GF-D8 (cell line): ENCODE measurements around the gene ZNF677.
A peak's percentile ranks its signal among the peaks of the same experiment; 100 is the strongest.
"Not testable (repeated sequence)": the region's sequence is repeated elsewhere in the genome, so short reads cannot be mapped to it uniquely, and the experiment has no call there.

Experiments used
- DNase-seq: peaks from one replicate; lab custom pipeline; 2025; lab: John Stamatoyannopoulos, UW

Gene ZNF677

DNA sequence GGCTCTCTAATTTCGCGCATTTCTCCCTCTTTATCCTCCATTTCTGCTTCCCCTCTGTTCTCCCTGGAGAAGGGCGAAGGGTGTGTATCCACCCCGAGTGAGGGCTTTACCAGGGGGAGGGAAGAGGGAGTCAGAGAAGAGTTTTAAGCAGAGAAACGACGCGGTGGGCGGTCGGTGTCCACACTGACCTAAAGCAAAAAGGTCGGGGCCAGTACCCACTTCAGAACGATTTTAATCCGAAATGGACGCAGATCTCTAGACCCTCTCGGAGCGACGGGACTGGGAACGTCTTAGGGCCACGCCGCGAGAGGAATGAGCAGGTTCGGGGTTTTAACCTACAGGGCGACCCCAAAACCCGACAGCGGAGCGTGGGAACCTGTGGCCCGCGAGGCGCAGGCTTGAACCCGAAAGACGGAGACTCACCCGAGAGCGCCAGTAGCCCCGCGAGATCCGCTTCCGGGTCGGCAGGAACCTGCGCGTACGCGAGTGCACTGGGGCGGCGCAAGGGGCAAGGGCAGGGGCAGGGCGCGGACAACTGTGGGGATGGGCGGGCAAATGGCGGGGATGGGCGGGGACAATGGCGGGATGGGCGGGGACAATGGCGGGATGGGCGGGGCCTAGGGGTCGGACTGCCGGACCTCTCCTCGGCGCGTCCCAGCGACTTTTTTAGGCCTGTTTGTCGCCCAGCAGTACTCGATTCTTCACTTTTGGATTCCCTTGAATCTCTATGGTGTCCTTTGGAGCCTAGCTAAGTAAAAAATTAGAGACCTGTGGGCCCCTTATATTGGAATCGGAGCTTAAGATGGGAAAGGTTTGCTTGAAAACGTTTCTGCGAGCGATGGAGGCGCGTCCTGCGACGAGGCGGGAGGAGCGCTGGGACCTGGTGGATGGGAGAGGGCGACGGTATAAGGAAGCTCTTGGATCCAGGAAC, at the start of gene ZNF677:
Gene ZNF677, minus strand, starts transcription at position 463 of the 931 bp plus-strand sequence. CDS start 3,323 bp downstream, outside the sequence.
- peak; percentile 41 for DNase-seq

DNA sequence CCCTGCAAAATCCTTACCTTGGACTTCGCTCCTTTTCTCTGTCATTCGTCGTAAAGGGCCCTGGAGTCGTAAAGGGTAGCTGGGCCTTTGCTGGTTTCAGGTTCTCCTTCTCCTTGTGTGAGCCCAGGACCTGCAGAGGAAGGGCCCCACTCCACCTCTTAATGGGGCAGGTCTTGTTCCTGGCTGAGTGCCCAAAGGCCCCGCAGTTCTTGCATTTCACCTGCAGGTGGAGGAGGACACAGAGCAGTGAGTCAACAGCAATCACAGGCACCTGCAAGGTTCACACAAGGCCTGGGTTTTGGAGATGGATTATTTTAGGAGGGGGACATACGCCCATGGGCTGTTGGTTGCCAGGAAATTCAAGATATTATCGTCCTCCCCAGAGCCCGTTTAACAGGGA, 46.7 kb upstream of the ZNF677 start:
- not testable (repeated sequence) for DNase-seq

DNA sequence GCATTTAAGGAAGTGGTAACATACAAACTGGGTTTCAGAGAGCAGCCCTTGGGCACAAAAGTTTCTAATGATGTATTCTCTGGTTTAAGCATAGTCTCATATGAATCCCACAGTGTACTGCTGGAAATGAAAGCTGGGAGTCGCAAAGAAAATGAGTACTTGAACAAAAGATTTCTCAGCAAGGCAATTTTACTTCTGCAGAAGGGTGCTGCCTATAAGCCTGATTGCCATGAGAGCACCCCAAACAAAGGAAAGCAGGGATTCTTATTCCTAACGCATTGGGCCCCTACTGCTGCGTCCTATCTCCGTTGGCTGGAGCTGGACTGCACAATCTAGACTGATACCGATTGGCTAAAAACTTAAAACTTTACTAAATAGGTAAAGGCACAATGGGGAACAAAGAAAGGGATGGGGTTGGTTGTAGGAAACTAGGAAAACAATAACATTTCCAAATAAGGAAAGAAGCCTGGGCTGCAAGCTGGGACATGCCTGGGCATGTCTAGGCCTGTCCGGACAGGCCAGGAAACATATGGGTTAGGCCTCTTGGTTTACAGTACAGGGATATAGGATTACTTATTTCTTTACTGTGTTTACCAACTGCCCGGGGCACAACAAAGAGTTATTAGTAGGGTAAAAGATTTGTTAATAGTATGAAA, 40.2 kb upstream of the ZNF677 start:
- DNase-seq, result no peak

DNA sequence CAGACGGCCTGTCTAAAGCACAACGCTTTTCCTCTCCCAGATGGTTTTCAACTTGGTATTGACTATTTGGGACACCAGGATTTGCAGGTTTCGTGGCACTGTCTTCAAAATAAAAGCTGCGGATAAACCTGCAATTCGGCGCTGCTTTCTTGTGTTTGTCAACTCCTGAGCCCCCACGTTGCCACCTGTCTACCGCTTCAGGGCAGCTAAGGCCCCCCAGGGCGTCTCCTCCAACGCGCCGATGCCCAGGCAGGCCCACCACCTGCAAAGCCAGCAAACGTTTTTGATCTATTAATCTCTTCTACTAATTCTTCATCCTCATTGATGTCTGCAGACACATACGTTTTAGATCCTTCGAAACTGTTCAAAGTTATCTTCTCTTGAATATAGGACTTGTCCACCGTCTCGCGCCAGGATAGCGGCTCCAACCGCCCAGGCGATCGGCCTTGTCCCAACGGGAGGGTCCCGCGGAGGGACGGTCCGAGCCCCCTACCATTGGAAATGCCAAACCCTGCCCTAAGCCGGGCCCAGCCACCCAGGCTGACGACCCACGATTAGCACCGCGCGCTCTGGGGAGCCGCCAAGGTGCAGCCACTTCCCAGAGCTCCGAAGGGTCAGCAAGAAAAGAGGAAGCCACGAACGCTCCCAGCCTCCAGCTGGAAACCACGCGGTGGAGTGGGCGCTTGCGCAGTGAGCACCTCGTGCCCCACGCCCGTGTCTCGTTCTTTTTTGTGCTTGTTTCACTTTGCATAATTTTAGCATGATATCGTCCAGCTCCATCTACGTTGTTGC, 36.3 kb upstream of the ZNF677 start:
- no peak for DNase-seq

DNA sequence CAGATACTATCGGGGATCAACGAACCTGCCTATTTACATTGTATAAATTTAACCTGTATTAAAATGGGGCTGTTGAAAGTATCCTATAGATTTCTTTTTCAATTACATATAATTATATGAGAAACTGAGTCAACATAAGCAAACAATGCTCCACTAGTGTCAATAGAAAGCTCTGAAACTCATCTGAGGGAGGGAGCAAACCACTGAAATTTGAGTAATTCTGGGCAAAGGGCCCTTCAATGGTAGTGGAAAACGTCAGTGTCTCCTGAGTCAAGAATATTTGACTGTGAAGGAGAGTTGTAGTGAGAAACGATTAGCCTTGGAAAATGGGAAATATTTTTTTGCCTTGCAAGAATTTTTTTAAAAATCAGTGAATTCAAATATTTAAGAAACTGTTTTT, 30.4 kb upstream of the ZNF677 start:
- DNase-seq, result no peak

DNA sequence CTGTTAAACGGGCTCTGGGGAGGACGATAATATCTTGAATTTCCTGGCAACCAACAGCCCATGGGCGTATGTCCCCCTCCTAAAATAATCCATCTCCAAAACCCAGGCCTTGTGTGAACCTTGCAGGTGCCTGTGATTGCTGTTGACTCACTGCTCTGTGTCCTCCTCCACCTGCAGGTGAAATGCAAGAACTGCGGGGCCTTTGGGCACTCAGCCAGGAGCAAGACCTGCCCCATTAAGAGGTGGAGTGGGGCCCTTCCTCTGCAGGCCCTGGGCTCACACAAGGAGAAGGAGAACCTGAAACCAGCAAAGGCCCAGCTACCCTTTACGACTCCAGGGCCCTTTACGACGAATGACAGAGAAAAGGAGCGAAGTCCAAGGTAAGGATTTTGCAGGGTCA, 27.3 kb upstream of the ZNF677 start:
- not testable (repeated sequence) for DNase-seq

DNA sequence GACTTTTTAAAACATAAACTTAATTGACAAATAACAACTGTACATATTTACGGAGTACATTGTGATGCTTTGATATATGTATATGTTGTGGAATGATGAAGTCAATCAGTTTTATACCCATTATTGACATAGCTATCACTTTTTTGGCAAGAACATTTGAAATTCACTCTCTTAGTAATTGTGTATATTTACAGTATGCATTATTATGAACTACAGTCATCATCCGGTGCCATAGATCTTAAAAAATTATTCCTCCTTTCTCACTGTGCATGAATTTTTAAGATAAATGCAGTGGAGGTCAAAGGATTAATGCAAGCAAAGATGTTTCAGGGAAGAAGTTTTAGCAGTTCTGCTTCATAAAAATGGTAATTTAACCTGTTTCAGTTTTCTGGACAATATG, 20.8 kb upstream of the ZNF677 start:
- no peak for DNase-seq

DNA sequence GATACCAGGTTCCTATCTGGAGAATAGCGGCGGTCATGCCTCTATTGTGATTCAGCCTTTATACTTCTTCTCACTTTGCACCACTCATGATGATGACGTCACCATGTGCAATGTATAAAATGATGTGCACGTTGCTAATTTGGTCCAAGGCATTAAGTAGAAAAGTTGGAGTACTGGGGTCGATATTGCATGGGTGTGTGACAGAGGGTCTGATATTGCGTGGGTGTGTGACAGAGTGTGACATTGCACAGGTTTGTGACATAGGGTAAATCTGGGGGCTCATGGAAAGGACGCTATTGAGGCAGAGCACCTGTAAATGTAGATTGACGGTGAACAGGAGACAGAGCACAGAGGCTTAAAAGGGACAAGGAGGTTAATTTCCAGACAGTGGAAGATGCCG, 17.4 kb upstream of the ZNF677 start:
- no peak for DNase-seq

DNA sequence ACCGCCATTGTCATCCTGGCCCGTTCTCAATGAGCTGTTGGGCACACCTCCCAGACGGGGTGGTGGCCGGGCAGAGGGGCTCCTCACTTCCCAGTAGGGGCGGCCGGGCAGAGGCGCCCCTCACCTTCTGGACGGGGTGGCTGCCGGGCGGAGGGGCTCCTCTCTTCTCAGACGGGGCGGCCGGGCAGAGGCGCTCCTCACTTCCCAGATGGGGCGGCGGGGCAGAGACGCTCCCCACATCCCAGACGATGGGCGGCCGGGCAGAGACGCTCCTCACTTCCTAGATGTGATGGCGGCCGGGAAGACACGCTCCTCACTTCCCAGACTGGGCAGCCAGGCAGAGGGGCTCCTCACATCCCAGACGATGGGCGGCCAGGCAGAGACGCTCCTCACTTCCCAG, 15.2 kb upstream of the ZNF677 start:
- not testable (repeated sequence) for DNase-seq

DNA sequence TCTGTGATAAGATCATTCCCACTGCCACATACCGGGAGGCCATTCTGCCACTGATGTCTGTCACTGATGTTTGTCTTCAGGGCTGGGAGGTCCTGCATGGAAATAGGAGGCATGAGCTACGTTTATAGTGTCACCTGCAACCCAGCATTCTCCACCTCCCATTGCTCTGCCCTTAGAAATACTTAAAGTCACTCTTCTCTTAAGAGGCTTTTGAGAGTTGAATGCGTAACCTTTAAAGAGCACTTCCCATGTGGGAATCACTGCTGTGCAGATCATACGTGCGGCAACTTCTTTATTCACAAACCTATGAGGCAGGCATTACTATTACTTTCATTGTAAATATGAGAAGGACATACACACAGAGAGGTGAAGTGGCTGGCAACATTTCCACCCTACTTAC, 12.9 kb upstream of the ZNF677 start, which contains the start of gene VN1R4:
Gene VN1R4, minus strand, starts transcription at position 101 of the 400 bp plus-strand sequence. Its CDS starts 58 bp downstream, at position 43.
- not testable (repeated sequence) for DNase-seq

DNA sequence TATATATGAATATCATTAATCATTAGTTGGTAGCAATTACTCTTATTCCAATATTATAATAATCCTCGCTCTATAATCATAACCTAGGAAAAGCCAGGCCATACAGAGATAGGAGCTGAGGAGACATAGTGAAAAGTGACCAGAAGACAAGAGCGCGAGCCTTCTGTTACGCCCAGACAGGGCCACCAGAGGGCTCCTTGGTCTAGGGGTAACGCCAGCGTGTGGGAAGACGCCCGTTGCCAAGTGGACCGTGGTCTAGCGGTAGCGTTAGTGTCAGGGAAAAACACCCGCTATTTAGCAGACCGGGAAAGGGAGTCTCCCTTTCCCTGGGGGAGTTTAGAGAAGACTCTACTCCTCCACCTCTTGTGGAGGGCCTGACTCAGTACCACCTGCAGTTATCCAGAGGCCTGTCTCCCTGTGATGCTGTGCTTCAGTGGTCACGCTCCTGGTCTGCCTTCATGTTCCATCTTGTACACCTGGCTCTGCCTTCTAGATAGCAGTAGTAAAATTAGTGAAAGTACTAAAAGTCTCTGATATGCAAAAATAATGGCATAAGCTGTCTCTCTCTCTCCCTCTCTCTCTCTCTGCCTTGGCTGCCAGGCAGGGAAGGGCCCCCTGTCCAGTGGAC, 3.2 kb upstream of the ZNF677 start, which contains the start of gene VN1R2:
Gene VN1R2, plus strand, starts transcription at position 578 of the 628 bp plus-strand sequence. CDS start 84 bp downstream, outside the sequence.
- DNase-seq, result not testable (repeated sequence)

DNA sequence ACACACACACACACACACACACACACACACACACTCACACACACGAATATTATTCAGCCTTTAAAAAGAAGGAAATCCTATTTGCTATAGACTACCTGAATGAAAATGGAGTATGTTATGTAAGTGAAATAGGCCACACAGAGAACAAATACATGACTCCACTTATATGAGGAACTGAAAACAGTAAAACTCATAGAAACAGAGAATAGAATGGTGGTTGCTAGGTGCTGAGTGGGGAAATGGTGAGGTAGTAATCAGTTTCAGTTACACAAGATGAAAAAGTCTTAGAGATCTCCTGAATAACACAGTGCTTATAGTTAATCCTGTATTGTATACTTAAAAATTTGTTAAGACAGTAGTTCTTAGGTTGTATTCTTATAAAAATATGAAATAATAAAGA, 8.2 kb downstream of the ZNF677 start:
- DNase-seq, result no peak

DNA sequence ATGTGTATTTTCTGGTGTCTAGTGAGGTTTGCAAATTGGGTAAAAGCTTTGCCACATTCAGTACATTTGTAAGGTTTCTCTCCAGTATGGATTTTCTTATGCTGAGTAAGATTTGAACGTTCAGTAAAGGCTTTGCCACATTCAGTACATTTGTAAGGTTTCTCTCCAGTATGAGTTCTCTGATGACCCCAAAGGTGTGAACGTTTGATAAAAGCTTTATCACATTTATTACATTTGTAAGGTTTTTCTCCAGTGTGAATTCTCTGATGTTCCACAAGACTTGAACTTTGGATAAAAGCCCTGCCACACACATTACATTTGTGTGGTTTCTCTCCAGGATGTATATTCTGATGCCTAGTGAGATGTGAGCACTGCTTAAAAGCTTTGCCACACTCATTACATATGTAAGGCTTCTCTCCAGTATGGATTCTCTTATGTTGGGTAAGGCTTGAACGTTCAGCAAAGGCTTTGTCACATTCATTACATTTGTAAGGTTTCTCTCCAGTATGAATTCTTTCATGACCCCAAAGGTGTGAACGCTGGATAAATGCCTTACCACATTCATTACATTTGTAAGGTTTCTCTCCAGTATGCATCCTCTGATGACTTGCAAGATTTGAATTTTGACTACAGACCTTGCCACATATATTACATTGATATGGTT, 17.4 kb downstream of the ZNF677 start:
- DNase-seq, result no peak

DNA sequence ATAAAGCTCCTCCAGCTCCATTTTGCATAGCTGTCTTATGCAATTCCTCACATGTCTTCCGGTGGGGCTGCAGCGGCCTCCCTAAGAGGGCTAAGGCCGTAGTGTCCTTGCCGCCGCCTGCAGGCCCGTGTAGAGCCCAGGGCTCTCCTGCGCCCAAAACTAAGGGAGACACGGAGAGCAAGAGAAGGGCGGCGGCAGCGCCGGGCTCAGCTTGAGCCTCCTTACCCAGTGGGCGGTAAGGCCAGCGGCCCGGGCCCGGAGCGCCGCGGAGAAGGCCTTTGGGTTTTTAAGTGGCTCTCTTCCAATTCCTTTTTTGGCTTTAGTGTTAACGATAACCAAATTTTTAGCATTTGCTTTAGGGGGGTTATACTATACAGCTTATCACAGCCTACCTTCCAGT, 30.1 kb downstream of the ZNF677 start:
- no peak for DNase-seq

DNA sequence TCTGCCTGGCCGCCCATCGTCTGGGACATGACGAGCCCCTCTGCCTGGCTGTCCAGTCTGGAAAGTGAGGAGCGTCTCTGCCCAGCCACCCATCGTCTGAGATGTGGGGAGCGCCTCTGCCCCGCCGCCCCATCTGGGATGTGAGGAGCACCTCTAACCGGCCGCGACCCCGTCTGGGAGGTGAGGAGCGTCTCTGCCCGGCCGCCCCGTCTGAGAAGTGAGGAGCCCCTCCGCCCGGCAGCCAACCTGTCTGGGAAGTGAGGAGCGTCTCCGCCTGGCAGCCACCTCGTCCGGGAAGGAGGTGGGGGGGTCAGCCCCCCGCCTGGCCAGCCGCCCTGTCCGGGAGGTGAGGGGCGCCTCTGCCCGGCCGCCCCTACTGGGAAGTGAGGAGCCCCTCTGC, 32.0 kb downstream of the ZNF677 start:
- not testable (repeated sequence) for DNase-seq

DNA sequence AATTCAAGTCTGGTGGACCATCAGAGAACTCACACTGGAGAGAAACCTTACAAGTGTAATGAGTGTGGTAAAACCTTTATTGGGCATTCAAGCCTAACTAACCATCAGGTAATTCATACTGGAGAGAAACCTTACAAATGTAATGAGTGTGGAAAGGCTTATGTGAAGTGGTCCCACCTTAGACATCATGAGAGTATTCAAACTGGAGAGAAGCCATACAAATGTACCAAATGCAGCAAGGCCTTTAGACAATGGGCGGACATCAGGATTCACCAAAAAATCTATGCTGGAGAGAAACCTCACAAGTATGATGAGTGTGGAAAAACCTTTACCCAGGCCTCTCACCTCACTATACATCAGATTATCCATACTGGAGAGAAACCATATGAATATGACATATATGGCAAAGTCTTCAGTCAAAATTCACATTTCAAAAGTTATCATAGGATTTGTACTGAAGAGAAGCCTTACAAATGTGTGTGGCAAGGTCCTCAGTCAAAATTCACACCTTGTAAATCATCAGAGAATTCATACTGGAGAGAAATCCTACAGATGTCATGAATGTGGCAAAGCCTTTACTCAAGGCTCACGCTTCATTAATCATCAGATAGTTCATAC, 41.9 kb downstream of the ZNF677 start:
- no peak for DNase-seq

DNA sequence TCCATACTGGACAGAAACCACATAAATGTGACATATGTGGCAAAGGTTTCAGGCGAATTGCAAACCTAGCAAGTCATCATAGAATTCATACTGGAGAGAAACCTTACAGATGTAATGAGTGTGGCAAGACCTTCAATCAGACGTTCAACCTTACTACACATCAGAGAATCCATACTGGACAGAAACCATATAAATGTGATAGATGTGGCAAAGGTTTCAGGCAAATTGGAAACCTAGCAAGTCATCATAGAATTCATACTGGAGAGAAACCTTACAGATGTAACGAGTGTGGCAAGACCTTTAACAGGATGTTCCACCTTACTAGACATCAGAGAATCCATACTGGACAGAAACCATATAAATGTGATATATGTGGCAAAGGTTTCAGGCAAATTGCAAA, 43.1 kb downstream of the ZNF677 start:
- not testable (repeated sequence) for DNase-seq

DNA sequence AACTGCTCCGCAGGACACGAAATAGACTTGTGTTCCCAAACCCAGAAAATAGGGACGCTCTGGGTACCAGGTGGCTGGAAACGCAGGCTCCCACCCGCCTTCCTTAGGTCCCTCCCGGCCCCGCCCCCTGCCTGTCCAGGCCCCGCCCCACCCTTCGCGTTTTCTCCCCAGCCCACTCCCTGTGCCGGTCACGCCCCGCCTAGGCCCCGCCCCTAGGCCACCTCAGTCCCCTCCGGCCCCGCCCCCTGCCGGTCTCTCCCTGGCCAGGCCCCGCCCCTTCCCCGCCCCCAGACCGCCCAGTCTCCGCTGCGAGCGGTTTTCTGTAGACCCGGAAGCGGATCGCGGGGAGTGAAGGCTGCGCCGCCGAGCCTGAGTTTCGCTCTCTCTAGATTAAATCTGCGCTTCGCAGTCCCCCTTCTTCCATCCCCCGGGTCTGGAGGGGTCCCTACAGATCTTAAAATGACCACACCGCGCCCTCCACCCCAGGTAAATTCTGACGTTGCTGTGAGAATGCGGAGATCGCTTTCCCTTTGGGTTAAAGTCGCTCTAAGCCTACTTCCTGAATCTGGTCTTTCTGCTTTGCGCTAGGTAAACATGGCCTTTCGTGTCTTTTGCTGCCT, 57.8 kb downstream of the ZNF677 start:
- peak; percentile 59 for DNase-seq

DNA sequence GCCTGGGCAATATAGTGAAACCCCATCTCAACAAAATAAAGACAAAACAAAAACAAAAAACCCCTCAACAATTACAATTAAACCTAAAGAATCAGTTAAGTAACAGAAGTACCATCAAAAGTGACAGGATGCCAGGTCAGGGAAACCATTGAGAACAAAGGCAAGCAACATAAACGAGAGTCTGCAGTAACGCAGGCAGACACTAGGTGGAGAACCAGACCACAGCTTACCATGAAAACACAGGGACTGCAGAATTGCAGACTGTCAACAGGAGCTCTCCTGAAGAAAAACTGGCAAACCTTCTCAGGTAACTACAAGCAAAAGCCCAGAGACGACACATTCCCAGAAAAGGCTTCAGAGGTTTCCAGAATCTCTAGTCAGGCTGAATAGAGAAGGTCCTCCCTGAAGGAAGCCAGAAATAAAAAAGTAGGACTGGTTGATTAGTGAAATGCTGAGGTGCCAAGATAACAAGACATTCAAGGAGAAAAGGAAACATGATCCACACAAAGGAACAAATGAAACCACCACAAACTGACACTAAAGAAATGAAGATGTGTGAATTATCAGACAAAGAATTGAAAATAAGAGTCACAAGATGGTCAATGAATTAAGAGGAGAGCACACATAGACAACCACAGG, 59.3 kb downstream of the ZNF677 start:
- peak; percentile 58 for DNase-seq
